Anterior cingulate cortex (tissue), 58 donors: ENCODE data around the gene CTNNBL1.
A peak's percentile ranks its signal among the peaks of the same experiment; 100 is the strongest.

Experiments used
- DNase-seq, 58 donors: peaks; one replicate each; lab custom pipeline; 2025; lab: John Stamatoyannopoulos, UW

CTNNBL1 gene

GRCh38 chr20:37907330-37907676, 213.5 kb downstream of the CTNNBL1 start:
- DNase-seq, result no peak

- DNase-seq, result peak in 6 of 58 donors; percentile 6 to 21 (median 18)
Observed at GRCh38 chr20:37907677-37908401, 214.0 kb downstream of the CTNNBL1 start.

- no peak for DNase-seq
Observed at GRCh38 chr20:37911261-37911660, 217.4 kb downstream of the CTNNBL1 start.

- DNase-seq, result peak in 28 of 58 donors; percentile 9 to 78 (median 32)
Observed at GRCh38 chr20:37911838-37912281, 218.0 kb downstream of the CTNNBL1 start.

- DNase-seq, result no peak
Observed at GRCh38 chr20:37912874-37913273, 219.0 kb downstream of the CTNNBL1 start.

- DNase-seq, result no peak
Observed at GRCh38 chr20:37913567-37914366, 219.9 kb downstream of the CTNNBL1 start.

- DNase-seq, result no peak
Observed at GRCh38 chr20:37914367-37914671, 220.5 kb downstream of the CTNNBL1 start.

- peak in 1 of 58 donors; percentile 10 for DNase-seq
Observed at GRCh38 chr20:37914672-37915433, 221.0 kb downstream of the CTNNBL1 start.

- no peak for DNase-seq
Observed at GRCh38 chr20:37915434-37915787, 221.6 kb downstream of the CTNNBL1 start.

GRCh38 chr20:37915800-37916570, 222.2 kb downstream of the CTNNBL1 start:
- peak in 22 of 58 donors; percentile 6 to 73 (median 30) for DNase-seq

GRCh38 chr20:37917461-37917860, 223.6 kb downstream of the CTNNBL1 start:
- DNase-seq, result no peak

GRCh38 chr20:37918035-37918434, 224.2 kb downstream of the CTNNBL1 start:
- no peak for DNase-seq

GRCh38 chr20:37919389-37920040, 225.7 kb downstream of the CTNNBL1 start:
- DNase-seq, result no peak

GRCh38 chr20:37920270-37920669, 226.4 kb downstream of the CTNNBL1 start:
- no peak for DNase-seq

GRCh38 chr20:37920679-37921322, 227.0 kb downstream of the CTNNBL1 start:
- no peak for DNase-seq

GRCh38 chr20:37921341-37921929, 227.6 kb downstream of the CTNNBL1 start:
- no peak for DNase-seq
